Stimulated activated CD4-positive, alpha-beta T cell treated with anti-CD3 and anti-CD28 coated beads, Interleukin-15, amount 100 ng/mL, for 48 hours (primary cell): ENCODE measurements around the gene TRPV5.

ENCODE experiments used
- DNase-seq, 2 donors: peaks; one replicate each; pipeline ENCODE4 v3.0.0-alpha.2; 2020; ENCODE audit warnings: low read depth in 2 of 2

The TRPV5 gene

GRCh38 chr7:142940966-142941535 lies 7.5 kb upstream of the TRPV5 start:
- DNase-seq: no peak

- DNase-seq: no peak
Measured at GRCh38 chr7:142939226-142939910, 5.8 kb upstream of the TRPV5 start, which contains the start of gene LLCFC1. Gene LLCFC1, plus strand, starts transcription at chr7:142939484. Its CDS starts 138 bp downstream, at chr7:142939622.

GRCh38 chr7:142938611-142939010 lies 5.1 kb upstream of the TRPV5 start:
- no peak for DNase-seq

GRCh38 chr7:142935941-142936565 lies 2.5 kb upstream of the TRPV5 start:
- no peak for DNase-seq

- DNase-seq: no peak
Measured at GRCh38 chr7:142934056-142934455, 510 bp upstream of the TRPV5 start.

- DNase-seq: no peak
Measured at GRCh38 chr7:142933092-142933475, 462 bp downstream of the TRPV5 start.

- no peak for DNase-seq
Measured at GRCh38 chr7:142932386-142933091, 1.0 kb downstream of the TRPV5 start.

GRCh38 chr7:142930126-142930730 lies 3.3 kb downstream of the TRPV5 start:
- no peak for DNase-seq

GRCh38 chr7:142927949-142928348 lies 5.6 kb downstream of the TRPV5 start:
- DNase-seq: no peak

GRCh38 chr7:142927085-142927745 lies 6.3 kb downstream of the TRPV5 start:
- no peak for DNase-seq

GRCh38 chr7:142925413-142925812 lies 8.1 kb downstream of the TRPV5 start:
- DNase-seq: no peak

- DNase-seq: no peak
Measured at GRCh38 chr7:142923391-142923790, 10.2 kb downstream of the TRPV5 start.

GRCh38 chr7:142919656-142920055 lies 13.9 kb downstream of the TRPV5 start:
- DNase-seq: no peak

GRCh38 chr7:142918901-142919300 lies 14.6 kb downstream of the TRPV5 start:
- no peak for DNase-seq

- no peak for DNase-seq
Measured at GRCh38 chr7:142917447-142917846, 16.1 kb downstream of the TRPV5 start.

GRCh38 chr7:142916508-142916907 lies 17.0 kb downstream of the TRPV5 start:
- DNase-seq: no peak

GRCh38 chr7:142915315-142915714 lies 18.2 kb downstream of the TRPV5 start:
- no peak for DNase-seq

GRCh38 chr7:142914121-142914520 lies 19.4 kb downstream of the TRPV5 start:
- no peak for DNase-seq

- DNase-seq: no peak
Measured at GRCh38 chr7:142913566-142913965, 20.0 kb downstream of the TRPV5 start.

- no peak for DNase-seq
Measured at GRCh38 chr7:142913051-142913450, 20.5 kb downstream of the TRPV5 start.

- DNase-seq: no peak
Measured at GRCh38 chr7:142910481-142910880, 23.1 kb downstream of the TRPV5 start.

- DNase-seq: no peak
Measured at GRCh38 chr7:142910031-142910433, 23.5 kb downstream of the TRPV5 start.
